ENCODE measurements around the gene PRSS27.

DNA sequence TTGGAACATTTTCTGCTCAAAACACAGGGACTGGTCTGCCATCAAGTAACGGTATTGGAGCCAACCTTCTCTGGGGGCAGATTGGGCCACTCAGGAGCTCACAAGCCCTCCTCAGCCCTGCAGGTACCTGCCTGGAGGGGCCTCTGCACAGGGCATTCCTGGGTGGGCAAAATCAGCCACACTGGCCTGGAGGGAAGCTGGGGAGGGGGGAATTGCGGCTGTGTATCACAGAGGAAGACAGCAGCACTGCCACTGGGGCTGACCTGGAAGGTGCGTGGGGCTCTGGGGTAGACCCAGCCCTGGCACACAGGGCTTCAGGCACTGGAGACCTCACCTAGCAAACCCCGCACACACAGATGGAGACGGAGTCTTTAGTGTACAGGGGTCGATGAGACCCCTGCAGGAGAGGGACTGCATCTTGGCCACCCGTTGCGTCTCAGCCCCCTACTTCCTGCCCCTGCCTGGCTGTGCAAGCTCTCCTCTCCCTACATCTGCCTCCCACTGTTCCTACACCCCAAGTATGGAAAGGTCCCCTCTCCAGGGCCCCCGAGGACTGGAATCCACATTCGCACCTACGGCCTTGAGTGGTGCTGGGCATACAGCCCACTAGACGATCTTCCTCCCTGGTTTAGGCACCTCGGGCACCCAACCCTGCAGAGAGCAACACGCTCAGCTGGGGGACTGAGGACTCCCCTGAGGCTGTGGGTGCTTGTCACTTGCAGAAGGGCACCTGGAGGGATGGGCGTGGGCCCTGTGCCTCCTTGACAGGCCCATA is 25.3 kb upstream of the PRSS27 start:
- TF ChIP-seq CTCF (optimal IDR thresholded peaks at IDR 0.05 in 1 of 3, IDR thresholded peaks at IDR 0.05 in 1 of 3, conservative IDR thresholded peaks at IDR 0.05 in 1 of 3; ENCODE audit: extremely low read depth in 1 of 3, insufficient read depth in 2 of 3, low read length in 3 of 3) (no peak), EZH2 (IDR thresholded peaks at IDR 0.05; ENCODE audit: low read length) (no peak)
